BLaER1 (cell line): Measurements from ENCODE around the gene TCF12.
A peak's percentile ranks its signal among the peaks of the same experiment; 100 is the strongest.

Experiments
- H3K27ac ChIP-seq: shearing (Covaris generic); formaldehyde crosslinking; 2 replicates; pipeline ENCODE4 v1.8.1; 2022
- H3K27me3 ChIP-seq: shearing (Covaris generic); formaldehyde crosslinking; 2 replicates; pipeline ENCODE4 v1.8.1; 2022
- H3K36me3 ChIP-seq: shearing (Covaris generic); formaldehyde crosslinking; 2 replicates; pipeline ENCODE4 v1.8.1; 2022
- H3K4me1 ChIP-seq: shearing (Covaris generic); formaldehyde crosslinking; 2 replicates; pipeline ENCODE4 v1.8.1; 2022
- H3K4me2 ChIP-seq: shearing (Covaris generic); formaldehyde crosslinking; 2 replicates; pipeline ENCODE4 v1.8.1; 2022
- H3K4me3 ChIP-seq: shearing (Covaris generic); formaldehyde crosslinking; 2 replicates; pipeline ENCODE4 v1.8.1; 2022
- H3K9ac ChIP-seq: shearing (Covaris generic); formaldehyde crosslinking; 2 replicates; pipeline ENCODE4 v1.8.1; 2022
- H3K9me3 ChIP-seq: shearing (Covaris generic); formaldehyde crosslinking; 2 replicates; pipeline ENCODE4 v1.8.1; 2022
- H4K20me1 ChIP-seq: shearing (Covaris generic); formaldehyde crosslinking; 2 replicates; pipeline ENCODE4 v1.8.1; 2022
- Cebpa-rat ChIP-seq: shearing (Covaris generic); IDR thresholded peaks from 2 replicates; pipeline ENCODE4 v1.8.1; 2022

TCF12 gene

DNA sequence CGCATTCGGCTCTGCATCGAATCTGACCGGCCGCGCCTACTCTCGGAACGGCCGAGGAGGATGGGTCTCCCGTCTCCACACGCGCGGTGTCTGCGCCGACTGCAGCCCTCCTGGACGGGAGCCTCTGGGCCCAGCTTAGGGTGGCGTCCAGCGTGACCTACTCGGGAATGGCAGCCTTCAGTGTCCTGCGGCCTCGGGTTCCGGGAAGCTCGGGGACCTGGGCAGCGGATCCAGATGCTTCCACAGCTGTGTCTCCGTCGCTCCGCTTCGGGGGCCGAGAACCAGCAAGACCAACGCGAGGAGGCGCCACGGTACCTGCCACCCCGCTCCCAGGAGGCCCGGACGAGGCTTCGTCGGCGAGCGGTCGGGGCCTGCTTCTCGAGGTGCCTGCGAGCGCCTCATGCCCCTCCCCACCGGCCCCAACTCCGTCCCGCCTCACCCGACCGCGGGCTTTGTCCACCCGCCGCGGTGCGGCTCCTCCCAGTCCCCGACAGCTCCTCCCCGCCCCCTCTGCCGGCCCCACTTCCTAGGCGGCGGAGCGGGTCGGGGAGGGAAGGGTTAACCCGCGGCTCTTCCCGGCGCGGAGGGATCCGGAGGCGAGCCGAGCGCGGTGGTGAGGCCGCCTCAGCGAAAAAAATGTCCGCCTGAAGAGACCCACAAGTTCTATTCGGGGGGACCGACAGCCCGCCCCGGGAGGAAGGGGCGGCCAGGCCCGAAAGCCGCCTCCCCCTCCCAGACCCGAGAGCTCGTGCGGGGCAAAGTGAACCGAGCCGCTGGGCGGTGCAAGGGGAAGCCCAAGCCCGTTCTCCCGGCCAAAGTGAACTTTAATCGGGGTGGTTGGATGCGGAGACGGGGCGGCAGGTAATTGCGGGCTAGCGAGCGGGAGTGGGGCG is at the start of gene TCF12:
Gene TCF12, plus strand, starts transcription at position 599 of the 893 bp plus-strand sequence. CDS start 1,270 bp downstream, outside the sequence.
- peak within 1 kb of the TSS; percentile 92 for H3K4me2 ChIP-seq
- peaks cover 9% of the 10 kb centered on the region; the same call in 1 of the 2 replicates for H3K36me3 ChIP-seq
- peak within 1 kb of the TSS; percentile 99 for H3K9ac ChIP-seq
- H3K4me3 ChIP-seq = peak within 1 kb of the TSS; percentile 97
- peaks cover 41% of the 10 kb centered on the region for H3K4me1 ChIP-seq
- peak within 1 kb of the TSS; percentile 98 for H3K27ac ChIP-seq
- H4K20me1 ChIP-seq = peaks cover 21% of the 10 kb centered on the region; the same call in 1 of the 2 replicates
- H3K9me3 ChIP-seq = peaks cover 10% of the 10 kb centered on the region
- TF ChIP-seq Cebpa-rat = no peak
- no peaks in the 10 kb centered on the region for H3K27me3 ChIP-seq

DNA sequence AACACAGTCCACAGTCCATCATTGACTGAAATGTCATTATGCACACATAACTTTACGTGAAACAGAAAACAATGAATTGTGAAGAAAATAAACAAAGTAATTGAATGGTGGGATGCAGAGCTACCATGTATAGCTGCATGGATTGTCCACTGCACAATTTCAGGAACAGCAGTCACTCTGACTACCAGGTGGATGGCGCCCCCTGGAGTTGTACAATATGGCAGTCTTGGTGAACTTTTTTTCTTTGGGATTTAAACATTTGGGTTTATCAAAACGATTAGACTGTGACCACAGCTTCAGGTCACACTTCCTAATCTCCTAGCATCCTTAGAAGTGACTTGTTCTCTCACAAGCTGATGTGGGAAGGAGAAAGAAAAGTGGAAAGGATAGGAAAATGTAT is 48.9 kb upstream of the TCF12 start:
- Histone ChIP-seq H3K36me3 (no peaks in the 10 kb centered on the region), H3K4me3 (no peak overlapping the region), H3K27ac (no peak overlapping the region), H3K9me3 (no peaks in the 10 kb centered on the region), H3K27me3 (no peaks in the 10 kb centered on the region), H3K4me2 (no peak overlapping the region), H3K9ac (no peak overlapping the region), H4K20me1 (no peaks in the 10 kb centered on the region), H3K4me1 (no peaks in the 10 kb centered on the region)
- no peak for TF ChIP-seq Cebpa-rat

DNA sequence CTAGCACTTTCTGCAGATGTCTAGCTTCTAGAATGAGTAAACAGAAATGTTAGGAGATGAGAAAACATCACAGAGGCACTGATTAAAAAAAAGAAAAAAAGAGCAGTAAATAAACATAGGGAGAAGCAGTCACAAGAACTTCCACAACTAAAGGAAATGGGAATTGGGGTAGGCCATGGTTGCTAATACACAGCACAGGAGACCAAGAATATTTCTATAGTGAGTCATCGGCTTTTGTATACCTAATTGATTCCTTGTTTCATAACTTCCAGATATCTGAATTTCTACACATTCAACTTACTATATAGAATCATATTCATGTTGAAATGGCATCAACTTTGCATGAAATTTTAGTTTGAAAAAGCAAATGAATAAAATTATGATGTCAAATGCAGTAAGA is 47.3 kb upstream of the TCF12 start:
- H3K4me2 ChIP-seq = no peak overlapping the region
- H3K36me3 ChIP-seq = no peaks in the 10 kb centered on the region
- H3K27ac ChIP-seq = no peak overlapping the region

DNA sequence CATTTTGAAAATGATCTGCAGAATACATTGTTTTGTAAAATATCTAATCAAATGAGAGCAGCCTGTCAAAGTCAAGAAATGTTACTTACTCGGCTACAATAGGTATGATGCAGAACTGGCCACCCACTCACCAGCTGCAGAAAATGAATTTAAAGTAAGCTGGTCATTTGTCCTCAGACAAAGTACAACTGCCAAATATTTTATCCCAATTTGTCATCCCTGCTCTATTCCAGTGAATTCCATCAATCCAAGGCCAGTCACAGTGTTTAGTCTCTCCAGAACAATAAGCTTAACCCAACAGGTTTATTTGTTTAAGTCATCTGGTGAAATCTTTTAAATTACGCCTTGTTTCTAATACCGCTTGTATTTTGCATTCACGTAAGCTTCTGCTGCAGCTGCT is 46.6 kb upstream of the TCF12 start:
- no peak for TF ChIP-seq Cebpa-rat
- H4K20me1 ChIP-seq = no peaks in the 10 kb centered on the region
- no peaks in the 10 kb centered on the region for H3K9me3 ChIP-seq
- no peaks in the 10 kb centered on the region for H3K4me1 ChIP-seq
- no peak overlapping the region for H3K27ac ChIP-seq
- no peaks in the 10 kb centered on the region for H3K36me3 ChIP-seq
- H3K27me3 ChIP-seq = no peaks in the 10 kb centered on the region
- H3K4me2 ChIP-seq = no peak overlapping the region
- no peak overlapping the region for H3K9ac ChIP-seq
- H3K4me3 ChIP-seq = no peak overlapping the region

More for the DNA sequence above, 47.3 kb upstream of the TCF12 start:
- H4K20me1 ChIP-seq = no peaks in the 10 kb centered on the region
- H3K4me3 ChIP-seq = no peak overlapping the region
- no peaks in the 10 kb centered on the region for H3K27me3 ChIP-seq
- H3K9ac ChIP-seq = no peak overlapping the region
- no peak for TF ChIP-seq Cebpa-rat
- H3K9me3 ChIP-seq = no peaks in the 10 kb centered on the region
- H3K4me1 ChIP-seq = no peaks in the 10 kb centered on the region

DNA sequence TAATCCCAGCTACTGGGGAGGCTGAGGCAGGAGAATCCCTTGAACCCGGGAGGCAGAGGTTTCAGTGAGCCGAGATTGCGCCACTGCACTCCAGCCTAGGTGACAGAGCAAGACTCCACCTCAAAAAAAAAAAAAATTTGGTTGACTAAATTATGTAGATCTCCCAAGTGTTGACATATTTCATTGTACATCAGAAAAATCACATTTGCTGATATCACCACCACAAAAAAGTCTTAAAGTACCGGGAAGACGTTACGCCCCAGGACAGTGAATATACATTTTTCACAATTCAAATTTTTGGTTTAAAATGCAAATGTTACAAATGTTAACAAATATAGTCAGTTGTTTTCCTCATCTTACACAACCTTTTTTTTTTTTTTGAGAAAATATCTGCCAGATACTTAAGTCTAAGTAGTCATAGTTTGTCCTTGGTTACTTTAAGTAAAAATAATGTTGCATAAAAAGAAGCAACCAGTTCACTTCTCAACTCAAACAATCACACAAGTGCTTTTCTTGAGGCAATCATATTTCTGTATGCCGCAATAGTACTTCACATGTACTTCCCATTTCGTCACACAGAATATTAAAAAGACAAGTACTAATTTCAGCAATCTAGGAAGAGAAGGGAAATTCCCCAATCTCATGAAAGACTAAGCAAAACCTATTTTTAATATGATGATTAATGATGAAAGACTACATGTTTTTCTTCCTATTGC is 41.0 kb upstream of the TCF12 start:
- Histone ChIP-seq H3K9ac (no peak overlapping the region), H3K4me2 (no peak overlapping the region), H3K27me3 (no peaks in the 10 kb centered on the region), H3K36me3 (no peaks in the 10 kb centered on the region), H3K4me3 (no peak overlapping the region), H3K9me3 (no peaks in the 10 kb centered on the region), H4K20me1 (no peaks in the 10 kb centered on the region), H3K4me1 (no peaks in the 10 kb centered on the region), H3K27ac (no peak overlapping the region)
- no peak for TF ChIP-seq Cebpa-rat

DNA sequence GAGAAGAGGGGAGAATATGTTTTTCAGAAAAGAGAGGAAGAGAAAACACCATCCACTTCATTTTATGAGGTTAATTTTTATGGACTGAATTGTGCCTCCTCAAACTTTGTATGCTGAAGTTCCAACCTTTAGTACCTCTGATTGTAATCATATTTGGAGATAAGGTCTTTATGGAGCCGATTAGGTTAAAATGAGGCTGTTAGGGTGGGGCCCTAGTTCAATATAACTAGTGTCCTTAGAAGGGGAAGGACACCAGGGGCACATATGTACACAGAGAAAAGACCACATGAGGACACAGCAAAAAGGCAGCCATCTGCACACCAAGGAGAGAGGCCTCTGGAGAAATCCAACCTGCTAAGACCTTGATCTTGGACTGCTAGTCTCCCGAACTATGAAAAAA is 38.9 kb upstream of the TCF12 start:
- no peak for TF ChIP-seq Cebpa-rat

DNA sequence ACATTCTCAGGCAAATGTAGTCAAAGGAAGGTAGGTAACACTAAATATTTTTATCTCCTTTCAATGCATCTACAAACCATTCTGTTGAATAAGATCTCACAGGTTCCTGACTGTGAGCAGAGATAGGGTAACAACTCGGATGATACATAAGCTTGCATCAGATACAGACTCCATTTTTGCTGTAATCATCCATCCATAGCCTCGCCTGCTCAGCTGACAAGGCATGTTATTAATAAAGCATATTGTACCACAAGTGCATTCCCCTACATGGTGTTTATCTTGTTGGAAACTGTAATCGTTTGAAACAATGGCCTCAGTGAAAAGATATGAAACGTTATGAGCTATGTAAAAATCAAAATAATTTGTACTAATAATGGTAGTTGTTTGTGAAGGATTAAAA is 35.4 kb upstream of the TCF12 start:
- Histone ChIP-seq H3K9ac (no peak overlapping the region), H3K27ac (no peak overlapping the region), H3K36me3 (no peaks in the 10 kb centered on the region), H3K4me1 (peaks cover 13% of the 10 kb centered on the region), H3K4me3 (no peak overlapping the region), H4K20me1 (no peaks in the 10 kb centered on the region), H3K27me3 (no peaks in the 10 kb centered on the region), H3K4me2 (no peak overlapping the region), H3K9me3 (no peaks in the 10 kb centered on the region)
- no peak for TF ChIP-seq Cebpa-rat

More for the DNA sequence above, 38.9 kb upstream of the TCF12 start:
- H3K27ac ChIP-seq = no peak overlapping the region
- no peaks in the 10 kb centered on the region for H3K27me3 ChIP-seq
- H3K9me3 ChIP-seq = no peaks in the 10 kb centered on the region
- no peak overlapping the region for H3K4me3 ChIP-seq
- no peaks in the 10 kb centered on the region for H4K20me1 ChIP-seq
- H3K36me3 ChIP-seq = no peaks in the 10 kb centered on the region
- no peak overlapping the region for H3K9ac ChIP-seq
- H3K4me1 ChIP-seq = no peaks in the 10 kb centered on the region
- no peak overlapping the region for H3K4me2 ChIP-seq

DNA sequence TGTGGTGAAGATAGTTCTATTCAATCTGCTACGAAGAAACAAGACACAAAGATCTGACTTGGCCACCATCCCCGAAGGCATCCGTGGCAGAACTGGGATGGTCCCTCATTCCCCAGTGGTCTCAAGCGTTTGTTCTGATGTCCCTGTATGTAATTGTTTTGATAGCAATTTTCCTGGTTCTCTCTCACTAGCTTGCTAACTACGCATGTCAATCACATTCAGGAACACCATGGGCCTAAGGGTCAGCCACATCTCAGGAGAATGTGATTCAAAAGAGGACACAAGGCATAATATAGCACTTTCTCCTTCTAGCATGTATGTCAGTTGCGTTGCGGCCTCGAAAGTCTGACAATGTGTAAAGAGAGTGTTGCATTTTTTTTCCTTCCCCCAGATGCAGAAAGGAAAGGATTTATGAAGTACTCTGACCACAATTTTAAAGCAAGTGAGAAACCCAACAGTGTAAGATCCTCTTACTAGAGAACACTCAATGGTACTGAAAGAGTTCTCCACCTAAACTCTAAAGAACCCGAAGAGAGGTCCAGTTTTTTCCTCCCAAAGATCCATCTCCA is 32.0 kb upstream of the TCF12 start:
- no peaks in the 10 kb centered on the region for H3K27me3 ChIP-seq
- peak overlapping the region; percentile 86 for H3K9ac ChIP-seq
- peak overlapping the region; percentile 86 for H3K27ac ChIP-seq
- H3K36me3 ChIP-seq = no peaks in the 10 kb centered on the region
- peak overlapping the region; percentile 98 for H3K4me2 ChIP-seq
- H3K4me3 ChIP-seq = peak overlapping the region; percentile 75
- no peaks in the 10 kb centered on the region for H3K9me3 ChIP-seq
- TF ChIP-seq Cebpa-rat = no peak
- peaks cover 20% of the 10 kb centered on the region for H3K4me1 ChIP-seq
- H4K20me1 ChIP-seq = no peaks in the 10 kb centered on the region

DNA sequence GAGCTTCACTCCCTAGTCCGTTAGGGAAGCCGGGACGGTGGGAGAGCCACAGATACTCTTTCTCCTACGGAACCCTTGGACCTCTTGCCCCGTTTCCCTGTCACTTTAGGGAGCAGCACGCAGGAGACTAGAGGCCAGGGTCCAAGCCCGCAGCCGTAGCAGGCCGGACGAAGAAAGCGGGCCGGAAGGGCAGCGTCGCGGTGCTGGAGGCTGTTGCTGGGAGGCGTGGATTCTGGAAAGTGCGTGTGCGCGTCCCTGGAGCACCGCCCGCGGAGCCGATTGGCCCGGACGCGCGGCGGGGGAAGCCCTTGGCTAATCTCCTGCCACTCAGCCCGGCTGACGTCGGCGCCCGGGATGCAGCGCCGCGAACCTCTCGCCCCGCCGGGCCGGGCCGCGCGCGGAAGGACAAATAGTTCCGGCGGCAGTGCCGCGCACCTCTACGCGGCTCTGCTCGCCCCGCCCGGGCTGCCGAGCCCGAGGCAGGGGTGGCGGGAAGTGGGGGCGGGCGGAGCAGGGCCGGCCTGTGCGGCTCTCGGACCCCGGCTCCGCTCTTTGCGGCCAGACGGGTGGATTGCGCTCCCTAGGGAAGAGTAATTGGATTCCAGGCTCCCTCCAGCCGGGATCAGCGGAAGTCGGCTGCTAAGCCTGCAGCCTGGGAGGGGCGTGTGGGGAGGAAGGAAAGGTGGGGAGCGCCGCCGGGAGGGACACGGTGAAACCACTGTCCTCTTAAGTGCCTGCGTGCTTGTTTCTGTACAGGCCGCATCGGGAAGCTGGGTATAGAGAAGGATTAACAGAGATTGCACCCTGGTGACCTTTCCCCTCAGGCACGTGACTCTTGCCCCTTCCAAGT is 31.3 kb upstream of the TCF12 start:
- H3K4me3 ChIP-seq = peak overlapping the region; percentile 75

More for the DNA sequence above, 31.3 kb upstream of the TCF12 start:
- H3K9me3 ChIP-seq = no peaks in the 10 kb centered on the region
- H3K27me3 ChIP-seq = no peaks in the 10 kb centered on the region
- peak overlapping the region; percentile 86 for H3K9ac ChIP-seq
- no peak for TF ChIP-seq Cebpa-rat
- H3K27ac ChIP-seq = peak overlapping the region; percentile 86
- H3K4me2 ChIP-seq = peak overlapping the region; percentile 98
- peaks cover 20% of the 10 kb centered on the region for H3K4me1 ChIP-seq
- no peaks in the 10 kb centered on the region for H3K36me3 ChIP-seq
- H4K20me1 ChIP-seq = no peaks in the 10 kb centered on the region
